Activated T-helper 1 cell treated with anti-CD3 and anti-CD28 coated beads, Interleukin-2, amount 50 U/mL, for 16 hours (primary cell): ENCODE data around the gene PALMD.

ENCODE experiments used
- DNase-seq, 2 donors: peaks; one replicate each; pipeline ENCODE4 v3.0.0-alpha.2; 2020; ENCODE audit warnings: low read depth in 1 of 2, low spot score in 1 of 2

The PALMD gene

GRCh38 chr1:99657213-99658030 lies 11.5 kb downstream of the PALMD start:
- DNase-seq = no peak

- DNase-seq = no peak
Observed at GRCh38 chr1:99658031-99658290, 12.0 kb downstream of the PALMD start.

DNA sequence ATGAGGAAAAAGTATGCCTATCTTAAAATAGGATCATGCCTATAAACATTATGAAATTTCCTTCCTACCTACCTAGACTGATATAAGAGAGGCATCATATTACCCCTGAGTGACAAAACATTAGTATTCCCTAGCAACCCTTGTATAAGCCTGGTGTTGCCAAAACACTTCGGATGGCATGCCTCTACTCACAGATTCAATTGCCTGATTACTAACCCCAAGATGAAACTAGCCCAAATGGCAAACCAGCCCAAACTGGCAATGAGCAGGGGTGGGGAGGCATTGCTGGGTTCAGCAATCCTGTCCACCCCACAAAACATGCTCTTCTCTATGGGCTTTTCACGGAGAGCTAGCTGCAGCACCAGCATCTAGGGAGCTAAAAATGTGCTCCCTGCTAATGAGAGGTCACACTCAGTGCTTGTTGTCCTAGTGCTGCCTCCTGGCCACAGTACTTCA lies 13.9 kb downstream of the PALMD start:
- DNase-seq = no peak

DNA sequence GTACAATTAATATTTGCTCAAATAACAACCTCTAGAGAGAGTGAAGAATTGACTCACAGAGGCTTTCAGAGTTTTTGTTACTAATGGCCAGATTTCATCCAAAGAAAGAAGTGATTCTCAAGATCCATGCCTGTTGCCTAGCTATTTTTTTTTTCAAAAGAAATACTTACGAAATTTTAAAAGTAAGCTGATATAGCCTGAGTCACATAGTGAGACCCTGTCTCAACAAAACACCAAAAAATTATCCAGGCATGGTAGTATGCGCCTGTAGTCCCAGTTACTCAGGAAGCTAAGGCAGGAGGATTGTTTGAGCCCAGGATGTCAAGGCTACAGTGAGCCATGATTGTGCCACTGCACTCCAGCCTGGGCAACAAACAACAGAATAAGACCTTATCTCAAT lies 14.6 kb downstream of the PALMD start:
- DNase-seq = no peak

GRCh38 chr1:99661780-99662179 lies 15.9 kb downstream of the PALMD start:
- DNase-seq = no peak

GRCh38 chr1:99662539-99663080 lies 16.7 kb downstream of the PALMD start:
- DNase-seq = no peak

DNA sequence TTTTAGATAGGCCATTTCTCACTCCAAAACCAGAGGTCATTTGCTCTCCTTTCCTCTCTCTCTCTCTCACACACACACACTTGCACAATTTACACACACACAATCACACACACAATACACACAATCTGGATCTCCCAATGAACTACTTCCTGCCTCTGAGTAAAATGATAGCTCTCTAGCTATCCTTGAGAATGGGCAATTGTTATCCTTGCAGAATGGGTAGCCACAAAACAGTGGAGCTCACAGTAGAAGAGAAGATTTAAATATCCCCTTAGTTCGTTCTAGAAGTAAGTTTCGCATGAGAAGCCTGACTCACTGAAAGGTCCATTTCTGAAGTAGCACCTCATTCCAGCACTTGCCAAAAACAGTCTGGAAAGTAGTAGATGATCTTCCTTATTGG lies 17.6 kb downstream of the PALMD start:
- DNase-seq = no peak

DNA sequence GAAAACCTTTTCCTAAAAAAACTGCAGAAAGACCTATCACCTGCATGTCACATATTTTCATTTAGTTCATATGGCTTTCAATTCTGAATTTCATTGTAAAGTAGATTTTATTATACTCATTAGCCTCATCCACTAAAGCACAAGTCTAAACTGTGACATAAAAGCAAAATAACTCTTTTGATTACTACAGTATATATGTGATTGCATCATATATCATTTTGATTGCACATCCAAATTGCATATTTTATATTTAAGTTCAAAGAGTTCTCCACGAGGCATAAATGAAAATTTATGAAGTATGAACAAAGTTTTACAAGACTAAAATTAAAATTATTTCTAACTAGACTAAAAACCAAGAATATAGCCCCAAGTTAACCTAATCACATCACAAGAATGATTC lies 19.3 kb downstream of the PALMD start:
- DNase-seq = no peak

GRCh38 chr1:99669376-99669775 lies 23.5 kb downstream of the PALMD start:
- DNase-seq = no peak

DNA sequence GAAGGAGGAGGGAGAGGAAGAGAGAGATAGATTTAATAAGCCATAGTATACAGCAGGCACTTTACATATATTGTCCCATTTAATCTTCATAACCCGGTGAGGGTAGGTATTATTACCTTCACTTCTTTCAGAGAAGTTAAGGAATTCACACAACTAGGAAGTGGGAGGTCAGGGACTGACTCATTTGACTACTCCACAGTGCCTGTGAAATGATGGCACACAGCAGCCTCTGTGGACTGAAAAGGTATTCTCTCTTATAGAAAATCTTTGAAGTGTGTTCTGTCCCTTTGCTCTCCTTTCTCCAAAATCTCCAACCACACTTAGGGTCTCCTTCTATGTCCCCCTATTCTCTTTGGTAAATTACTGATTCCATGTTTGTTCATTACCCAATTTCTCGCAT lies 23.9 kb downstream of the PALMD start:
- DNase-seq = no peak

- no peak for DNase-seq
Observed at GRCh38 chr1:99670583-99670982, 24.7 kb downstream of the PALMD start.

- no peak for DNase-seq
Observed at GRCh38 chr1:99672038-99672437, 26.1 kb downstream of the PALMD start.

GRCh38 chr1:99672530-99673213 lies 26.8 kb downstream of the PALMD start:
- no peak for DNase-seq

- no peak for DNase-seq
Observed at GRCh38 chr1:99673315-99673714, 27.4 kb downstream of the PALMD start.

- DNase-seq = no peak
Observed at GRCh38 chr1:99674115-99675064, 28.5 kb downstream of the PALMD start.

DNA sequence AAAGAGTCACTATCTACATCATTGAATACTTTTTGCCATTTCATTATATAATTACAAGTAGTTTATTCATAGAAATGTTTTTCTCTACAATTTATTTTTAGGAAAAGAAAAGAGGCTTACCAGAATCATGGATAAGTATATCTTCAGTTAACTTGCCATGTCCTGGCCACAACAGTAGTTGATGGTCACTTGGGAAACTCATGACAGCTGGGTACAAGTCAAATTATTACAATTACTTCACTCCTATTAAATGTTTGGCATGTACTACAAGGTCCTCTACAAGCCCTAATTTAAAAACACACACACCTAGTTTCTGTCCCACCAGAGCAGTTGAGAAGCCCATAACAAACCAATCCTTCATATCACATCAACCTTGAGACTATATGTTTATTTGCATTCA lies 29.4 kb downstream of the PALMD start:
- no peak for DNase-seq

DNA sequence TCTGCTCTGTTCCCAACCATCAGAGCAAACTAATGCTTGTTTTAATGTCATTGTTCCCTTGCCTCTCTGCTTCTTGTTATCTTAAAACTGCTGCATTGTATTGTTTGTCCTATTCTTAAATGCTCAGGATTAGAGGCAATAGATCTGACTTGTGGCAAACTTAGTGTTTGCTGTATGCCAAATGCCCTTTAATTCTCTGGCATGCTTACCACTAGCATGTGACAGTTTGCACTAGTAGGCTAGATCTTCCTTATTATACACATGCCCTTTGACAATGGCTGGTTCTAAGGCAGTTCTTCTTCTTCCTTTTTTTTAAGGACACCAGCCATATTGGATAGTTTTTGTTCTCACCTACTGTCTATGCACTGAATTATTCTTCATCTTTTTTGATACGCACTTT lies 30.1 kb downstream of the PALMD start:
- DNase-seq = no peak

- no peak for DNase-seq
Observed at GRCh38 chr1:99676876-99677275, 31.0 kb downstream of the PALMD start.

- DNase-seq = no peak
Observed at GRCh38 chr1:99677416-99677815, 31.5 kb downstream of the PALMD start.

- no peak for DNase-seq
Observed at GRCh38 chr1:99680270-99680669, 34.4 kb downstream of the PALMD start.

DNA sequence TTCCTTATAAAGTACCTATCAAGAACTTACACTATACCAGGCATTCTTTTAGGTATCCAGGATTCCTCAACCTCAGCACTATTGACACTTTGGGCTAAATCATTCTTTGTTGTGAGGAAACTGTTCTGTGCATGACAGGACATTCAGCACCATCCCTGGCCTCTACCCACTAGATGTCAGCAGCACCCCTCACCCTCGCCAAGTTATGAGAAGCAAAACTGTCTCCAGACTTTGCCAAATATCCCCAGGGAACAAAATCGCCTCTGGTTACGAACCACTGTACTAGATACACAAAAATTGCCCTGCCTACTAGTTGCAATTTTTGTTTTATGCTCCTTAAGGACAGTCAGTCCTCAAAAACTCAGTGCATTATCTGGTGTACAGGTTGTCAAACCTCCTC lies 35.7 kb downstream of the PALMD start:
- DNase-seq = no peak
